Karpas-422 (cell line): ENCODE data around the gene ANKRD49. TPM values are rescaled to one million over a fixed set of nuclear protein-coding genes. Genes with fewer than 3 reads are reported as not detected.

Experiments used
- DNase-seq: peaks from one replicate; pipeline ENCODE4 v3.0.0-alpha.2; 2015
- H2AFZ ChIP-seq: fragments of 200-600 bp; sonication (generic); 2 replicates; pipeline ENCODE4 v1.6.1; 2014; ENCODE audit warnings: antibody characterized with exemption, low read length, mixed read lengths
- H3K27ac ChIP-seq: fragments of 200-600 bp; sonication (generic); 2 replicates; pipeline ENCODE4 v1.5.1; 2014; ENCODE audit warnings: mild to moderate bottlenecking, low read length, moderate library complexity
- H3K27me3 ChIP-seq: fragments of 200-600 bp; sonication (generic); 2 replicates; pipeline ENCODE4 v1.6.1; 2014; ENCODE audit warnings: low read length, mixed read lengths
- H3K36me3 ChIP-seq: fragments of 200-600 bp; sonication (generic); 2 replicates; pipeline ENCODE4 v1.6.1; 2014; ENCODE audit warnings: low read length, mixed read lengths; ENCODE audit not compliant: insufficient read depth
- H3K4me1 ChIP-seq: fragments of 200-600 bp; sonication (generic); 2 replicates; pipeline ENCODE4 v1.6.1; 2014; ENCODE audit warnings: mild to moderate bottlenecking, low read length, mixed read lengths
- H3K4me2 ChIP-seq: fragments of 200-600 bp; sonication (generic); 2 replicates; pipeline ENCODE4 v1.6.1; 2014; ENCODE audit warnings: low read length, low read depth, mild to moderate bottlenecking; ENCODE audit not compliant: poor library complexity, severe bottlenecking
- H3K4me3 ChIP-seq: fragments of 200-600 bp; sonication (generic); 2 replicates; pipeline ENCODE4 v1.5.1; 2014; ENCODE audit warnings: mild to moderate bottlenecking, antibody characterized with exemption, low read length, mixed read lengths
- H3K79me2 ChIP-seq: fragments of 200-600 bp; sonication (generic); 2 replicates; pipeline ENCODE4 v1.6.1; 2014; ENCODE audit warnings: mild to moderate bottlenecking, low read length, mixed read lengths
- H3K9ac ChIP-seq: fragments of 200-600 bp; sonication (generic); 2 replicates; pipeline ENCODE4 v1.6.0; 2014; ENCODE audit warnings: low read length
- H3K9me2 ChIP-seq: fragments of 200-600 bp; sonication (generic), shearing (Covaris generic); replicated peaks from 2 replicates; pipeline ENCODE4 v1.6.0; 2014; ENCODE audit warnings: mild to moderate bottlenecking, low read length, moderate library complexity; ENCODE audit not compliant: insufficient read depth
- H3K9me3 ChIP-seq: fragments of 300-700, 200-600 bp; sonication (generic); 2 replicates; pipeline ENCODE4 v1.6.1; 2014; ENCODE audit warnings: low read length, mixed read lengths
- H4K20me1 ChIP-seq: fragments of 200-600 bp; sonication (generic); 2 replicates; pipeline ENCODE4 v1.6.1; 2014; ENCODE audit warnings: mild to moderate bottlenecking, antibody characterized with exemption, low read length, low read depth; ENCODE audit not compliant: insufficient read depth
- total RNA-seq: library from RNA; depleted of rRNA; stranded (reverse); fragments of >200 nt; shearing (Covaris generic); gene quantifications from 2 replicates; pipeline ENCODE4 v1.2.3, GENCODE V29; 2014; ENCODE audit warnings: low replicate concordance

Gene ANKRD49
- total RNA-seq, 1 experiment from 2014 or later, result 112 TPM

GRCh38 chr11:94528551-94528950 is 34.8 kb downstream of the ANKRD49 start:
- Histone ChIP-seq H3K9me3 (no peaks in the 10 kb centered on the region), H3K9me2 (no peaks in the 10 kb centered on the region), H3K36me3 (no peaks in the 10 kb centered on the region), H3K27ac (no peak overlapping the region), H3K27me3 (no peaks in the 10 kb centered on the region), H2AFZ (no peak overlapping the region), H4K20me1 (no peaks in the 10 kb centered on the region), H3K4me1 (no peaks in the 10 kb centered on the region), H3K4me3 (no peak overlapping the region), H3K9ac (no peak overlapping the region), H3K4me2 (no peak overlapping the region), H3K79me2 (no peaks in the 10 kb centered on the region)
- DNase-seq, result no peak

GRCh38 chr11:94532211-94532610 is 38.4 kb downstream of the ANKRD49 start:
- Histone ChIP-seq H3K9ac (no peak overlapping the region), H3K4me2 (no peak overlapping the region), H3K4me3 (no peak overlapping the region), H3K9me3 (no peaks in the 10 kb centered on the region), H3K27me3 (no peaks in the 10 kb centered on the region), H3K79me2 (no peaks in the 10 kb centered on the region), H3K9me2 (no peaks in the 10 kb centered on the region), H2AFZ (no peak overlapping the region), H3K27ac (no peak overlapping the region), H3K4me1 (no peaks in the 10 kb centered on the region), H3K36me3 (no peaks in the 10 kb centered on the region), H4K20me1 (no peaks in the 10 kb centered on the region)
- no peak for DNase-seq

GRCh38 chr11:94533206-94533605 is 39.4 kb downstream of the ANKRD49 start:
- Histone ChIP-seq H3K4me3 (no peak overlapping the region), H3K27me3 (no peaks in the 10 kb centered on the region)
- DNase-seq, result no peak

GRCh38 chr11:94533696-94534630 is 40.2 kb downstream of the ANKRD49 start:
- no peaks in the 10 kb centered on the region for H3K79me2 ChIP-seq
- no peaks in the 10 kb centered on the region for H3K36me3 ChIP-seq
- no peaks in the 10 kb centered on the region for H3K9me2 ChIP-seq
- no peaks in the 10 kb centered on the region for H3K4me1 ChIP-seq
- no peak overlapping the region for H3K9ac ChIP-seq
- H4K20me1 ChIP-seq, result no peaks in the 10 kb centered on the region
- no peak for DNase-seq
- H3K27me3 ChIP-seq, result no peaks in the 10 kb centered on the region
- no peak overlapping the region for H3K4me3 ChIP-seq
- H3K4me2 ChIP-seq, result no peak overlapping the region
- no peak overlapping the region for H2AFZ ChIP-seq
- no peaks in the 10 kb centered on the region for H3K9me3 ChIP-seq
- H3K27ac ChIP-seq, result no peak overlapping the region

More at GRCh38 chr11:94533206-94533605, 39.4 kb downstream of the ANKRD49 start:
- Histone ChIP-seq H3K9ac (no peak overlapping the region), H3K4me1 (no peaks in the 10 kb centered on the region), H3K36me3 (no peaks in the 10 kb centered on the region), H3K9me2 (no peaks in the 10 kb centered on the region), H3K4me2 (no peak overlapping the region), H3K9me3 (no peaks in the 10 kb centered on the region), H3K27ac (no peak overlapping the region), H3K79me2 (no peaks in the 10 kb centered on the region), H4K20me1 (no peaks in the 10 kb centered on the region), H2AFZ (no peak overlapping the region)

- no peaks in the 10 kb centered on the region for H3K9me3 ChIP-seq
- H2AFZ ChIP-seq, result no peak overlapping the region
- H3K9ac ChIP-seq, result no peak overlapping the region
- H3K4me1 ChIP-seq, result no peaks in the 10 kb centered on the region
- H3K27ac ChIP-seq, result no peak overlapping the region
- H4K20me1 ChIP-seq, result no peaks in the 10 kb centered on the region
- H3K36me3 ChIP-seq, result no peaks in the 10 kb centered on the region
- no peaks in the 10 kb centered on the region for H3K27me3 ChIP-seq
- no peaks in the 10 kb centered on the region for H3K9me2 ChIP-seq
- no peak overlapping the region for H3K4me3 ChIP-seq
- H3K4me2 ChIP-seq, result no peak overlapping the region
- no peak for DNase-seq
- no peaks in the 10 kb centered on the region for H3K79me2 ChIP-seq
Measured at GRCh38 chr11:94536386-94536785, 42.6 kb downstream of the ANKRD49 start.

GRCh38 chr11:94537031-94537600 is 43.3 kb downstream of the ANKRD49 start:
- H3K9ac ChIP-seq, result no peak overlapping the region
- H4K20me1 ChIP-seq, result no peaks in the 10 kb centered on the region
- H2AFZ ChIP-seq, result no peak overlapping the region
- H3K79me2 ChIP-seq, result no peaks in the 10 kb centered on the region
- no peaks in the 10 kb centered on the region for H3K9me3 ChIP-seq
- no peaks in the 10 kb centered on the region for H3K4me1 ChIP-seq
- no peak for DNase-seq
- no peaks in the 10 kb centered on the region for H3K36me3 ChIP-seq
- no peaks in the 10 kb centered on the region for H3K27me3 ChIP-seq
- H3K27ac ChIP-seq, result no peak overlapping the region
- H3K4me2 ChIP-seq, result no peak overlapping the region
- no peaks in the 10 kb centered on the region for H3K9me2 ChIP-seq
- no peak overlapping the region for H3K4me3 ChIP-seq

- no peaks in the 10 kb centered on the region for H3K79me2 ChIP-seq
Measured at GRCh38 chr11:94539420-94539819, 45.6 kb downstream of the ANKRD49 start.

More at GRCh38 chr11:94539420-94539819, 45.6 kb downstream of the ANKRD49 start:
- Histone ChIP-seq H3K9me3 (no peaks in the 10 kb centered on the region), H3K27me3 (no peaks in the 10 kb centered on the region), H3K4me1 (peaks cover 10% of the 10 kb centered on the region), H2AFZ (no peak overlapping the region), H3K36me3 (no peaks in the 10 kb centered on the region), H3K4me3 (no peak overlapping the region), H3K9ac (no peak overlapping the region), H4K20me1 (no peaks in the 10 kb centered on the region), H3K4me2 (no peak overlapping the region), H3K9me2 (no peaks in the 10 kb centered on the region), H3K27ac (no peak overlapping the region)
- no peak for DNase-seq
